ENCODE results near the gene DNAH7. TPM values are rescaled to one million over a fixed set of nuclear protein-coding genes. Genes with fewer than 3 reads are reported as not detected.

Gene DNAH7
- total and polyA plus RNA-seq, 2 of the 13 experiments (the other 11 are each of a cell fraction or from before 2014, with no cell fraction given): 0.09 TPM; not detected in 1

DNA sequence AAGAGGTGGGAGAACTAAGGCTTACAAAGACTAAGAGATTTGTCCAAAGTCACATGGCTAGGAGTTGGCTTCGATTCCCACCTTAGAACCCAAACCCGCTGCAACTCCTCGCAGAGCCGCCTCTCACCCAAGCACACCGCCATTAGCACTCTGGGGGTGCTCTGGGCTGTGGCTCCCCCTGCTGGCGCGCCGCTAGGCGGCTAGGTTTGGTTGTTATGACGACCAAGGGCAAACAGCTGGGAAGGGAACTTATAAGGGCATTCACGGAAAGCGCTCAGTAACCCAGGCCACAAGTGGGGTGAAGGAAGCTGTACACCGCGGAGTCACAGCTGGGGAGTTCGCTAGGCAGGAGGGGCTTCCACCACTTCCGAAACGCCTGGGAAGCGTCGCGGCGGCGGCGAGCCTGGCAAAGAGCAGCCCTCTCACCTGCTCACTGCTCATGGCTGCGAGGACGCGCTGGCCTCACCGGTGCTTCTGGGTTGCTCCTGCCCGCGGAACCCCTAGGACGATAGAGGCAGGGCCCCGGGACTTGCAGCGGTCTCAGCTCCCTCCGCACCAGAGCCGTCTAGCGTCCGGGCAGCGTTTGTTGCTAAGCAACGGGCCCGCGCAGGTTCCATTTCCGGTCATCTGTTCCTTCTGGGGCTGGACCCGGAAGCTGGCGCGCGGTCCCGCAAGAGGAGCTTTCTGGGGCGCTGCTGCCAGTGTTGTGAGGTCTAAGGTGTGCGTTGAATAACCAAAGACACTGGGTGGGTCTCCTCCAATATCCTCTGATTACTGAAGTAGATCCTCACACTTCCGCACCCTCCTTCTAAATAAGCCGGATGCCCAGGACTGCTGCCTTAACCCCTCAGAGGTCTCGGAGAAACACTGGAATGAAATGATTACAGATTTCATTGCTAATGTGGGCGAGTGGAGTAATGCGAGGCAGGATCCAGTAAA, at the start of gene DNAH7 (continued):
- TF ChIP-seq ELF1 (CRISPR knock-in tag; IDR thresholded peaks at IDR 0.05) (peak; percentile 96), AGO1 (IDR thresholded peaks at IDR 0.05; ENCODE audit: low read depth, low read length, poor library complexity, severe bottlenecking) (peak; percentile 64), TMF1 (CRISPR knock-in tag; IDR thresholded peaks at IDR 0.05; ENCODE audit: low read depth) (no peak), ZSCAN30 (CRISPR knock-in tag; IDR thresholded peaks at IDR 0.05) (peak; percentile 51; the same call in 1 of the 2 replicates), ISL2 (CRISPR knock-in tag; IDR thresholded peaks at IDR 0.05) (no peak; the same call in 1 of the 2 replicates), ESRRA (CRISPR knock-in tag; IDR thresholded peaks at IDR 0.05; ENCODE audit: low read depth) (peak; percentile 37; the same call in 1 of the 2 replicates), ZNF256 (CRISPR knock-in tag; conservative IDR thresholded peaks at IDR 0.05) (0 out of 2 replicates have a peak, but pooled peaks have one; percentile 46), THYN1 (CRISPR knock-in tag; IDR thresholded peaks at IDR 0.05; ENCODE audit: borderline replicate concordance, low read depth) (no peak), PAX8 (CRISPR knock-in tag; IDR thresholded peaks at IDR 0.05; ENCODE audit: borderline replicate concordance) (0 out of 2 replicates have a peak, but pooled peaks have one; percentile 73), ZNF292 (CRISPR knock-in tag; IDR thresholded peaks at IDR 0.05; ENCODE audit: borderline replicate concordance, low read depth) (no peak), HDAC2 (CRISPR knock-in tag; IDR thresholded peaks at IDR 0.05) (no peak; the same call in 1 of the 2 replicates)
- TF ChIP-seq, protein P1, sequence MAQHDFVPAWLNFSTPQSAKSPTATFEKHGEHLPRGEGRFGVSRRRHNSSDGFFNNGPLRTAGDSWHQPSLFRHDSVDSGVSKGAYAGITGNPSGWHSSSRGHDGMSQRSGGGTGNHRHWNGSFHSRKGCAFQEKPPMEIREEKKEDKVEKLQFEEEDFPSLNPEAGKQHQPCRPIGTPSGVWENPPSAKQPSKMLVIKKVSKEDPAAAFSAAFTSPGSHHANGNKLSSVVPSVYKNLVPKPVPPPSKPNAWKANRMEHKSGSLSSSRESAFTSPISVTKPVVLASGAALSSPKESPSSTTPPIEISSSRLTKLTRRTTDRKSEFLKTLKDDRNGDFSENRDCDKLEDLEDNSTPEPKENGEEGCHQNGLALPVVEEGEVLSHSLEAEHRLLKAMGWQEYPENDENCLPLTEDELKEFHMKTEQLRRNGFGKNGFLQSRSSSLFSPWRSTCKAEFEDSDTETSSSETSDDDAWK (CRISPR knock-in tag; IDR thresholded peaks at IDR 0.05): no peak
- TF ChIP-seq, protein P2, sequence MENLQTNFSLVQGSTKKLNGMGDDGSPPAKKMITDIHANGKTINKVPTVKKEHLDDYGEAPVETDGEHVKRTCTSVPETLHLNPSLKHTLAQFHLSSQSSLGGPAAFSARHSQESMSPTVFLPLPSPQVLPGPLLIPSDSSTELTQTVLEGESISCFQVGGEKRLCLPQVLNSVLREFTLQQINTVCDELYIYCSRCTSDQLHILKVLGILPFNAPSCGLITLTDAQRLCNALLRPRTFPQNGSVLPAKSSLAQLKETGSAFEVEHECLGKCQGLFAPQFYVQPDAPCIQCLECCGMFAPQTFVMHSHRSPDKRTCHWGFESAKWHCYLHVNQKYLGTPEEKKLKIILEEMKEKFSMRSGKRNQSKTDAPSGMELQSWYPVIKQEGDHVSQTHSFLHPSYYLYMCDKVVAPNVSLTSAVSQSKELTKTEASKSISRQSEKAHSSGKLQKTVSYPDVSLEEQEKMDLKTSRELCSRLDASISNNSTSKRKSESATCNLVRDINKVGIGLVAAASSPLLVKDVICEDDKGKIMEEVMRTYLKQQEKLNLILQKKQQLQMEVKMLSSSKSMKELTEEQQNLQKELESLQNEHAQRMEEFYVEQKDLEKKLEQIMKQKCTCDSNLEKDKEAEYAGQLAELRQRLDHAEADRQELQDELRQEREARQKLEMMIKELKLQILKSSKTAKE (CRISPR knock-in tag; IDR thresholded peaks at IDR 0.05; ENCODE audit: borderline replicate concordance): 0 out of 2 replicates have a peak, but pooled peaks have one; percentile 23
- TF ChIP-seq, protein P3, sequence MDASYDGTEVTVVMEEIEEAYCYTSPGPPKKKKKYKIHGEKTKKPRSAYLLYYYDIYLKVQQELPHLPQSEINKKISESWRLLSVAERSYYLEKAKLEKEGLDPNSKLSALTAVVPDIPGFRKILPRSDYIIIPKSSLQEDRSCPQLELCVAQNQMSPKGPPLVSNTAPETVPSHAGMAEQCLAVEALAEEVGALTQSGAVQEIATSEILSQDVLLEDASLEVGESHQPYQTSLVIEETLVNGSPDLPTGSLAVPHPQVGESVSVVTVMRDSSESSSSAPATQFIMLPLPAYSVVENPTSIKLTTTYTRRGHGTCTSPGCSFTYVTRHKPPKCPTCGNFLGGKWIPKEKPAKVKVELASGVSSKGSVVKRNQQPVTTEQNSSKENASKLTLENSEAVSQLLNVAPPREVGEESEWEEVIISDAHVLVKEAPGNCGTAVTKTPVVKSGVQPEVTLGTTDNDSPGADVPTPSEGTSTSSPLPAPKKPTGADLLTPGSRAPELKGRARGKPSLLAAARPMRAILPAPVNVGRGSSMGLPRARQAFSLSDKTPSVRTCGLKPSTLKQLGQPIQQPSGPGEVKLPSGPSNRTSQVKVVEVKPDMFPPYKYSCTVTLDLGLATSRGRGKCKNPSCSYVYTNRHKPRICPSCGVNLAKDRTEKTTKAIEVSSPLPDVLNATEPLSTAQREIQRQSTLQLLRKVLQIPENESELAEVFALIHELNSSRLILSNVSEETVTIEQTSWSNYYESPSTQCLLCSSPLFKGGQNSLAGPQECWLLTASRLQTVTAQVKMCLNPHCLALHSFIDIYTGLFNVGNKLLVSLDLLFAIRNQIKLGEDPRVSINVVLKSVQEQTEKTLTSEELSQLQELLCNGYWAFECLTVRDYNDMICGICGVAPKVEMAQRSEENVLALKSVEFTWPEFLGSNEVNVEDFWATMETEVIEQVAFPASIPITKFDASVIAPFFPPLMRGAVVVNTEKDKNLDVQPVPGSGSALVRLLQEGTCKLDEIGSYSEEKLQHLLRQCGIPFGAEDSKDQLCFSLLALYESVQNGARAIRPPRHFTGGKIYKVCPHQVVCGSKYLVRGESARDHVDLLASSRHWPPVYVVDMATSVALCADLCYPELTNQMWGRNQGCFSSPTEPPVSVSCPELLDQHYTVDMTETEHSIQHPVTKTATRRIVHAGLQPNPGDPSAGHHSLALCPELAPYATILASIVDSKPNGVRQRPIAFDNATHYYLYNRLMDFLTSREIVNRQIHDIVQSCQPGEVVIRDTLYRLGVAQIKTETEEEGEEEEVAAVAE (CRISPR knock-in tag; IDR thresholded peaks at IDR 0.05; ENCODE audit: borderline replicate concordance): no peak; the same call in 1 of the 2 replicates
- TF ChIP-seq, protein P4, sequence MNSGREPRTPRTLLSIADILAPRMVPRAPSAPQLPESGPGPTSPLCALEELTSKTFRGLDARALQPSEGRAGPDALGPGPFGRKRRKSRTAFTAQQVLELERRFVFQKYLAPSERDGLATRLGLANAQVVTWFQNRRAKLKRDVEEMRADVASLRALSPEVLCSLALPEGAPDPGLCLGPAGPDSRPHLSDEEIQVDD (CRISPR knock-in tag; IDR thresholded peaks at IDR 0.05; ENCODE audit: borderline replicate concordance): peak; percentile 57; the same call in 1 of the 2 replicates
- TF ChIP-seq, protein P5, sequence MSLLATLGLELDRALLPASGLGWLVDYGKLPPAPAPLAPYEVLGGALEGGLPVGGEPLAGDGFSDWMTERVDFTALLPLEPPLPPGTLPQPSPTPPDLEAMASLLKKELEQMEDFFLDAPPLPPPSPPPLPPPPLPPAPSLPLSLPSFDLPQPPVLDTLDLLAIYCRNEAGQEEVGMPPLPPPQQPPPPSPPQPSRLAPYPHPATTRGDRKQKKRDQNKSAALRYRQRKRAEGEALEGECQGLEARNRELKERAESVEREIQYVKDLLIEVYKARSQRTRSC (CRISPR knock-in tag; IDR thresholded peaks at IDR 0.05; ENCODE audit: low read depth): 0 out of 2 replicates have a peak, but pooled peaks have one; percentile 43

All from HepG2 (cell line).